ENCODE data around the gene CCL17.
"Not testable (repeated sequence)": the region's sequence is repeated elsewhere in the genome, so short reads cannot be mapped to it uniquely, and the experiment has no call there.

Gene CCL17

GRCh38 chr16:57403965-57404817 is at the start of gene CCL17:
Gene CCL17 (plus strand): TSS chr16:57404767. CDS start chr16:57413933, 9,166 bp downstream.
- no peak for DNase-seq (ENCODE audit: low spot score)

GRCh38 chr16:57355898-57356414 is 48.6 kb upstream of the CCL17 start:
- DNase-seq (ENCODE audit: low spot score) = no peak

GRCh38 chr16:57356547-57356946 is 48.0 kb upstream of the CCL17 start:
- DNase-seq (ENCODE audit: low spot score) = no peak

GRCh38 chr16:57357330-57358085 is 47.1 kb upstream of the CCL17 start:
- no peak for DNase-seq (ENCODE audit: low spot score)

- DNase-seq (ENCODE audit: low spot score) = no peak
Observed at GRCh38 chr16:57358086-57358420, 46.5 kb upstream of the CCL17 start.

GRCh38 chr16:57358527-57359095 is 46.0 kb upstream of the CCL17 start, which contains the start of gene CCL22:
Gene CCL22 (plus strand): TSS chr16:57358783. CDS start chr16:57358817, 34 bp downstream.
- no peak for DNase-seq (ENCODE audit: low spot score)

GRCh38 chr16:57360321-57360935 is 44.1 kb upstream of the CCL17 start:
- DNase-seq (ENCODE audit: low spot score) = no peak

GRCh38 chr16:57361404-57361803 is 43.2 kb upstream of the CCL17 start:
- DNase-seq (ENCODE audit: low spot score) = no peak

GRCh38 chr16:57364143-57364542 is 40.4 kb upstream of the CCL17 start:
- no peak for DNase-seq (ENCODE audit: low spot score)

GRCh38 chr16:57366544-57367040 is 38.0 kb upstream of the CCL17 start:
- DNase-seq (ENCODE audit: low spot score) = no peak

GRCh38 chr16:57367116-57367752 is 37.3 kb upstream of the CCL17 start:
- DNase-seq (ENCODE audit: low spot score) = no peak

GRCh38 chr16:57371494-57372371 is 32.8 kb upstream of the CCL17 start:
- no peak for DNase-seq (ENCODE audit: low spot score)

GRCh38 chr16:57372372-57373116 is 32.0 kb upstream of the CCL17 start, which contains the start of gene CX3CL1:
Gene CX3CL1 (plus strand): TSS chr16:57372490. CDS start chr16:57372569, 79 bp downstream.
- peak; percentile 78 for DNase-seq (ENCODE audit: low spot score)

- peak; percentile 49 for DNase-seq (ENCODE audit: low spot score)
Observed at GRCh38 chr16:57373117-57373947, 31.2 kb upstream of the CCL17 start.

GRCh38 chr16:57374067-57374534 is 30.5 kb upstream of the CCL17 start:
- DNase-seq (ENCODE audit: low spot score) = peak; percentile 83

GRCh38 chr16:57374925-57375465 is 29.6 kb upstream of the CCL17 start:
- not testable (repeated sequence) for DNase-seq (ENCODE audit: low spot score)

- DNase-seq (ENCODE audit: low spot score) = peak; percentile 38
Observed at GRCh38 chr16:57376313-57376818, 28.2 kb upstream of the CCL17 start.

All from putamen (tissue), 1 donor.